ENCODE measurements around the gene LEUTX. TPM values are rescaled to one million over a fixed set of nuclear protein-coding genes. Genes with fewer than 3 reads are reported as not detected.
A peak's percentile ranks its signal among the peaks of the same experiment; 100 is the strongest.

LEUTX gene
- total RNA-seq, 1 donor = not detected

DNA sequence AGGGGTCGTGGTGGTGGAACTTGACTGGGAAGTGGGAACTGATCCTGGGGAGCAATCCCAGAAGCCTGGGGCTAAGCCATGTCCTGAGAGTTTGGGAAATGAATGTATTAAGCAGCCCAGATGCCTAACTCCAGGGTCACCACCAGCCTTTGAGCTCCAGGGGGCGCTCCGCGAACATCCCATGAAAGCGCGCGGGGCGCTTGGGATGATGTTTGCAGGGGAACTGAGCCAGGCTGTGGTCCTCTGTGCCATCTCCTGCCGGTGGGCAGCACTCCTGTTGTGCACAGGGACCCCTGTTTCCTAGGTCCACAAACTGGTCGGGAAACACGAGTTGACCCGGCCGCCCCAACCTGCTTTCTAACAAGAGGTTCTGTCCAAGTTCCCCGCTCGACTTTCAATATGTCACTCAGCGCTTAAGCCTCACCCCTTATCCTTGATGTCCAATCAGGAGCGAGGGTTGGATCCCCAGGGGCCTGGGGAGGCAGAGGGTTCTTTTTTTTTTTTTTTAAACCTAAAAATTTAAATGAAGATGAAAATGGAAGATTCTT, 14.4 kb downstream of the LEUTX start:
- H3K4me1 ChIP-seq (ENCODE audit: insufficient read depth, low read length) = no peaks in the 10 kb centered on the region
- peak; percentile 91 for DNase-seq (ENCODE audit: insufficient read length, low spot score, missing footprints)
- no peaks in the 10 kb centered on the region for H3K36me3 ChIP-seq (ENCODE audit: insufficient read depth, low read length)
- peak overlapping the region; percentile 96 for H2AFZ ChIP-seq (ENCODE audit: low read length)
- no peaks in the 10 kb centered on the region for H4K20me1 ChIP-seq (ENCODE audit: insufficient read depth, low read length)
- TF ChIP-seq, protein P1, sequence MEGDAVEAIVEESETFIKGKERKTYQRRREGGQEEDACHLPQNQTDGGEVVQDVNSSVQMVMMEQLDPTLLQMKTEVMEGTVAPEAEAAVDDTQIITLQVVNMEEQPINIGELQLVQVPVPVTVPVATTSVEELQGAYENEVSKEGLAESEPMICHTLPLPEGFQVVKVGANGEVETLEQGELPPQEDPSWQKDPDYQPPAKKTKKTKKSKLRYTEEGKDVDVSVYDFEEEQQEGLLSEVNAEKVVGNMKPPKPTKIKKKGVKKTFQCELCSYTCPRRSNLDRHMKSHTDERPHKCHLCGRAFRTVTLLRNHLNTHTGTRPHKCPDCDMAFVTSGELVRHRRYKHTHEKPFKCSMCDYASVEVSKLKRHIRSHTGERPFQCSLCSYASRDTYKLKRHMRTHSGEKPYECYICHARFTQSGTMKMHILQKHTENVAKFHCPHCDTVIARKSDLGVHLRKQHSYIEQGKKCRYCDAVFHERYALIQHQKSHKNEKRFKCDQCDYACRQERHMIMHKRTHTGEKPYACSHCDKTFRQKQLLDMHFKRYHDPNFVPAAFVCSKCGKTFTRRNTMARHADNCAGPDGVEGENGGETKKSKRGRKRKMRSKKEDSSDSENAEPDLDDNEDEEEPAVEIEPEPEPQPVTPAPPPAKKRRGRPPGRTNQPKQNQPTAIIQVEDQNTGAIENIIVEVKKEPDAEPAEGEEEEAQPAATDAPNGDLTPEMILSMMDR (IDR thresholded peaks at IDR 0.05; ENCODE audit: extremely low read depth, low read depth, low read length) = peak; percentile 94
- peaks cover 18% of the 10 kb centered on the region for H3K27me3 ChIP-seq (ENCODE audit: insufficient read depth, low read length)
- peak overlapping the region; percentile 72 for H3K4me3 ChIP-seq (ENCODE audit: insufficient read depth, low read length)
- no peaks in the 10 kb centered on the region for H3K9me3 ChIP-seq (ENCODE audit: low read depth, low read length)
- no peak overlapping the region for H3K27ac ChIP-seq (ENCODE audit: low read depth, low read length)
- H3K79me2 ChIP-seq (ENCODE audit: insufficient read depth, low read length) = no peaks in the 10 kb centered on the region
- H3K4me2 ChIP-seq (ENCODE audit: insufficient read depth, low read length) = peak overlapping the region; percentile 82

DNA sequence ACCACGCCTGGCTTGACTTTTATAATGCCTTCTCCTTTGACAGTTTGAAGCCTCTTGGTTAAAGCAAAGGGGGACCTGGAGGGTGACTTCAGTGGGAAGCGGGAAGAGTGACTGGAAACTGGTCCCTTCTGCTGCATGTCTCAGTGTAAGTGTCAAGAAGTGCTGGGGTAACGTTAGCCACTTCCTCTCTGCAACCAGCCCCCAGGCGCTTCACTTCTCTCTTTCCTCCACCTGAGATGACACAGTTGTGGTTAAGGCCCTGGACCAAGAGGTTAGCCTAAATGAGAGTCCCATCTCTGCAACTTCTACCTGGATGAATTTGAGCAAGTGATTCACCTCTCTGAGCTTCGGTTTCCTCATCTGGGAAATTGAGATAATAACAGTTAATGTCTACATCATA, 16.3 kb downstream of the LEUTX start:
- DNase-seq (ENCODE audit: insufficient read length, low spot score, missing footprints) = no peak
- Histone ChIP-seq H3K4me1 (ENCODE audit: insufficient read depth, low read length) (no peaks in the 10 kb centered on the region), H3K79me2 (ENCODE audit: insufficient read depth, low read length) (no peaks in the 10 kb centered on the region), H4K20me1 (ENCODE audit: insufficient read depth, low read length) (no peaks in the 10 kb centered on the region), H3K4me2 (ENCODE audit: insufficient read depth, low read length) (no peak overlapping the region), H3K27me3 (ENCODE audit: insufficient read depth, low read length) (peaks cover 18% of the 10 kb centered on the region), H3K36me3 (ENCODE audit: insufficient read depth, low read length) (no peaks in the 10 kb centered on the region), H2AFZ (ENCODE audit: low read length) (no peak overlapping the region), H3K9me3 (ENCODE audit: low read depth, low read length) (no peaks in the 10 kb centered on the region), H3K27ac (ENCODE audit: low read depth, low read length) (no peak overlapping the region), H3K4me3 (ENCODE audit: insufficient read depth, low read length) (no peak overlapping the region)
- TF ChIP-seq, protein P1 (IDR thresholded peaks at IDR 0.05; ENCODE audit: extremely low read depth, low read depth, low read length) = no peak

DNA sequence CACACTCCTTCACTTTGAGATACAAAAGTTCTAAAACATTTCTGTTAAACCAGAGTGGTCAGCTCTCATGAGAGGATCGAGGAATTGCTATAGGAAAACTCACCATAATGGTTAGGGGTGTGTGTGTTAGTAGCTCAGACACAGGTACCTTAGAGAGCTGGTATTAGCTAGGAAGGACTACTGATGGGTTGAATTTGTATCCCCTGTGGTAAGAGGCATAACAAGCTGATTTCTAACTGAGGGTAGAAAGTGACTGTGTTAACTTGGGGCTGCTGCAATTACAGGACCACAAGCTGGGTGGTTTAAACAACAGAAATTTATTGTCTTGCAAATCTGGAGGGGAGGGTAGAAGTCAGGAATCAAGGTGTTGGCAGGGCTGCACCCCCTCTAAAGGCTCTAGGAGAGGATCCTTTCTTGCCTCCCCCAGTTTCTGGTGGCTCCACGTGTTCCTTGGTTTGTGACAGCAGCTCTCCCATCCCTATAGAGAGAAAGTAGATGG, 17.4 kb downstream of the LEUTX start:
- Histone ChIP-seq H3K4me2 (ENCODE audit: insufficient read depth, low read length) (no peak overlapping the region), H3K4me3 (ENCODE audit: insufficient read depth, low read length) (no peak overlapping the region), H3K36me3 (ENCODE audit: insufficient read depth, low read length) (no peaks in the 10 kb centered on the region), H2AFZ (ENCODE audit: low read length) (no peak overlapping the region), H4K20me1 (ENCODE audit: insufficient read depth, low read length) (no peaks in the 10 kb centered on the region), H3K4me1 (ENCODE audit: insufficient read depth, low read length) (no peaks in the 10 kb centered on the region), H3K27me3 (ENCODE audit: insufficient read depth, low read length) (peaks cover 18% of the 10 kb centered on the region), H3K9me3 (ENCODE audit: low read depth, low read length) (no peaks in the 10 kb centered on the region), H3K79me2 (ENCODE audit: insufficient read depth, low read length) (no peaks in the 10 kb centered on the region), H3K27ac (ENCODE audit: low read depth, low read length) (no peak overlapping the region)
- TF ChIP-seq, protein P1 (IDR thresholded peaks at IDR 0.05; ENCODE audit: extremely low read depth, low read depth, low read length) = no peak
- no peak for DNase-seq (ENCODE audit: insufficient read length, low spot score, missing footprints)

DNA sequence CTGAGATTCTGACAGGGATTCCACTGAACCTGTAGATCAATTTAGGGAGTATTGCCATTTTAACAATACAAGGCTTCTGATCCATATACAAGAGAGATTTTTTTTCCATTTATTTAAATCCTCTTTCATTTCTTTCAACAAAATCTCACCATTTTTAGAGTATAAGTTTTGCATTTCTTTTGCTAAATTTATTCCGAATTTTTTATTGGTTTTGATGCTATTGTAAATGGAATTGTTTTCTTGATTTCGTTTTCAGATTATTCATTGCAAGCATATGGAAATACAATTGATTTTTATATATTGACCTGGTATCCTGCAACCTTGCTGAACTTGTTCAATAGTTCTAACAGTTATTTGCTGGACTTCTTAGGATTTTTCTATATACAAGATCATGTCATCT, 18.4 kb downstream of the LEUTX start:
- Histone ChIP-seq H3K27ac (ENCODE audit: low read depth, low read length) (no peak overlapping the region), H3K79me2 (ENCODE audit: insufficient read depth, low read length) (no peaks in the 10 kb centered on the region), H4K20me1 (ENCODE audit: insufficient read depth, low read length) (no peaks in the 10 kb centered on the region), H2AFZ (ENCODE audit: low read length) (no peak overlapping the region), H3K4me3 (ENCODE audit: insufficient read depth, low read length) (no peak overlapping the region), H3K4me1 (ENCODE audit: insufficient read depth, low read length) (no peaks in the 10 kb centered on the region), H3K4me2 (ENCODE audit: insufficient read depth, low read length) (no peak overlapping the region), H3K27me3 (ENCODE audit: insufficient read depth, low read length) (peaks cover 18% of the 10 kb centered on the region), H3K36me3 (ENCODE audit: insufficient read depth, low read length) (no peaks in the 10 kb centered on the region), H3K9me3 (ENCODE audit: low read depth, low read length) (no peaks in the 10 kb centered on the region)
- DNase-seq (ENCODE audit: insufficient read length, low spot score, missing footprints) = no peak
- TF ChIP-seq, protein P1 (IDR thresholded peaks at IDR 0.05; ENCODE audit: extremely low read depth, low read depth, low read length) = no peak
